ENCODE results near the gene ATP8A2.
"Not testable (repeated sequence)": the region's sequence is repeated elsewhere in the genome, so short reads cannot be mapped to it uniquely, and the experiment has no call there.

Gene ATP8A2

DNA sequence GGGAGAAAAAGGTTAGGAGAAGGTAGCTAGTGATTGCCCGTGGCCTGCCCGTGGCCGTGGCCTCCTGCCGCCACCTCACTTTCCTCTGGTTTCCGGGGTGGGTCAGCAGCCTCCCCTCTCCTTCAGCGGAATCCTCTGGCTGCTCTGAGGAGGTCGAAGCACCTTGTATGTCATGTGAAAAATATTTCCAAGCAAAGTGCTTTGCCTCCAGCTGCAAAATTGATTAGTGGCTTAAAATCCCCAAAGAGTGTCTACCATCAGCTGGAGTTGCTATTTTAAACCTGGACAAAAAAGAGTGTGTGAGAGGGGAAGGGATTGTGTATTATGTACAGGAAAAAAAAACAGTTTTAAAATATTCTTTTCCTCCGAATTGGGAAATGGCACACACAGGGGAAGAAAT lies 697.9 kb downstream of the ATP8A2 start:
- not testable (repeated sequence) for H3K27ac ChIP-seq

GRCh38 chr13:26071691-26072090 lies 699.9 kb downstream of the ATP8A2 start:
- no peak for DNase-seq (ENCODE audit: low read depth, low spot score)
- no peak overlapping the region for H3K27ac ChIP-seq

More for the DNA sequence above, 697.9 kb downstream of the ATP8A2 start:
- DNase-seq (ENCODE audit: low read depth, low spot score), result not testable (repeated sequence)

DNA sequence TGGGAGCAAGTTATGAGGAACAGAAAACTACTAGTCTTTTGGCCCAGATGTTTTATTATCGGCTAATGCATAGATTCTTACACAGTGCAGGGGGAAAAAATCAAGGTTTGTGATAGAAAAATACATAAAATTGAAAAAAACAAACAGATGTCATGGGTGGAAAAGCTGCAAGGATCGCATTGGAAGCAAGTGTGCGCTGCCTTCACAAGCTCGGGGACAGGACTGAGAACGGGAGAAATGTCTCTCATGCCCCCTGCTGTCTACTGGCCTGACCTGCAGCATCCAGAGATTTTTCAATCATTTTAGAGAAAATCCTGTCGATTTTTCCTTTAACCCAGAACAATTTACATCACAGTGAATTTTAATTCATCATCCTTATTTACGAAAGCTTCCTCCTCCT lies 700.6 kb downstream of the ATP8A2 start:
- DNase-seq (ENCODE audit: low read depth, low spot score); H3K27ac ChIP-seq: not testable (repeated sequence)

- no peak overlapping the region for H3K27ac ChIP-seq
- DNase-seq (ENCODE audit: low read depth, low spot score), result no peak
Measured at GRCh38 chr13:26074706-26075105, 702.9 kb downstream of the ATP8A2 start.
